ENCODE measurements around the gene RBM34.

DNA sequence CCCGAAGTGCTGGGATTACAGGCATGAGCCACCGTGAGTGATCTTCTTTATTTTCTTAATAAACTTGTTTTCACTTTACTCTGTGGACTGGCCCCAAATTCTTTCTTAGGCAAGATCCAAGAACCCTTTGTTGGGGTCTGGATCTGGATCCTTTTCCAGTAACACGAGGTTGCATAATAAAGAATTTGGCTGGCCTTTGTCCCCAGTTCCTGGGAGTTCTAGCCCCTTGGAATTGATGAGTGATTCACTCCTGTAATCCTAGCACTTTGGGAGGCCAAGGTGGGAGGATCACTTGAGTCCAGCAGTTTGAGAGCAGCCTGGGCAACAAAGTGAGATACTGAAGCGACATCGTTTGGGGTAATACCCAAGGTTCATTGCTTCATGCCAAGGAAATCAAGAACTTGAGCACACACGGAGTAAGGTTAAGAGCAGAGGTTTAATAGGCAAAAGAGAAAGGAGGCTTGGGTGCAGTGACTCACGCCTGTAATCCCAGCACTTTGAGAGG is 30.2 kb downstream of the RBM34 start:
- TF ChIP-seq FOXM1 (IDR thresholded peaks at IDR 0.05; ENCODE audit: borderline replicate concordance) (no peak), FOXK2 (IDR thresholded peaks at IDR 0.05) (no peak), SP1 (IDR thresholded peaks at IDR 0.05) (no peak), FOXA1 (IDR thresholded peaks at IDR 0.05) (no peak), ARNT (IDR thresholded peaks at IDR 0.05) (no peak), TARDBP (IDR thresholded peaks at IDR 0.05) (no peak), SUZ12 (IDR thresholded peaks at IDR 0.05) (no peak), BHLHE40 (IDR thresholded peaks at IDR 0.05; ENCODE audit: borderline replicate concordance) (no peak), HDGF (IDR thresholded peaks at IDR 0.05; ENCODE audit: borderline replicate concordance) (no peak)
- TF ChIP-seq, protein P1, sequence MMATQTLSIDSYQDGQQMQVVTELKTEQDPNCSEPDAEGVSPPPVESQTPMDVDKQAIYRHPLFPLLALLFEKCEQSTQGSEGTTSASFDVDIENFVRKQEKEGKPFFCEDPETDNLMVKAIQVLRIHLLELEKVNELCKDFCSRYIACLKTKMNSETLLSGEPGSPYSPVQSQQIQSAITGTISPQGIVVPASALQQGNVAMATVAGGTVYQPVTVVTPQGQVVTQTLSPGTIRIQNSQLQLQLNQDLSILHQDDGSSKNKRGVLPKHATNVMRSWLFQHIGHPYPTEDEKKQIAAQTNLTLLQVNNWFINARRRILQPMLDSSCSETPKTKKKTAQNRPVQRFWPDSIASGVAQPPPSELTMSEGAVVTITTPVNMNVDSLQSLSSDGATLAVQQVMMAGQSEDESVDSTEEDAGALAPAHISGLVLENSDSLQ (IDR thresholded peaks at IDR 0.05) = no peak
